Activated CD8-positive, alpha-beta memory T cell treated with anti-CD3 and anti-CD28 coated beads, Interleukin-2, amount 50 U/mL, for 48 hours (primary cell): Measurements from ENCODE around the gene C19orf25.

Source experiments
- DNase-seq: peaks from one replicate; pipeline ENCODE4 v3.0.0-alpha.2; 2020

The C19orf25 gene

DNA sequence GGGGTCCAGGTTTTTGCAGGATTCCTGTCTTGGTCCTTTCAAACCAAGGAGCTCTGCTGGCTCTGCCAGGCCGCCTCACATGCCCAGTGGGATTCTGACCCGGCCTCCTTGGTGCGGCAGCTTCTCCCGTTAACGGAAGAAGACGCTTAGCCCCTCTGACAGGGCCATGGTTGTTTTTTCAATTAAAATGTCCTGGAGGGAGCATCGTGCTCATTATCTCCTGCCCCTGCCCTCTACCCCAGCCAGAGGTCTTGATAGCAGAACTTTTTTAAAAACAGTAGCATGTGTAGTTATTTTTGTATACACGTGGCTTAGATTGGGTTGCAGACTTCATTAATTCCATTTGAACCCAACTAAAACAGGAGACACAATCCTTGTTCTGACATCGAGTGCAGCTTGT lies 52.3 kb downstream of the C19orf25 start:
- DNase-seq: no peak

DNA sequence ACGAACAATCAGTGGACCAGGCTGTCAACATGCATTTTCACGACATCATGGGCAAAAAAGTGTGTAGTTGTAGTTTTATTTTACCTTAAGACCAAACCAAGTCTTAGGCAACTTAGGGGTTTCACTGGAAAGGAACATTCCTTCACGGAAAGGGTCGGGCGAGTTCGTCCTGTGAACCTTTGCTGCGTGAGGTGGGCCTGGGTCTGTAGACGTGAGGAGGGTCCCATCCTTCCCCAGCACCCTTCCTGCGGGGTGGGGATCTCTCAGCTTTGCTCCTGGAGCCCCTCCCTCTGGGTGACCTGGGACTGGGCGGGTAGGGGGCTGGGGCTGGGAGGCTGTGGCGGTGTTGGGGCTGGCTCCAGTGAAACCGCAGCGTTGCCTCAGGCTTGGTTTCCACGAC lies 53.1 kb downstream of the C19orf25 start:
- no peak for DNase-seq

DNA sequence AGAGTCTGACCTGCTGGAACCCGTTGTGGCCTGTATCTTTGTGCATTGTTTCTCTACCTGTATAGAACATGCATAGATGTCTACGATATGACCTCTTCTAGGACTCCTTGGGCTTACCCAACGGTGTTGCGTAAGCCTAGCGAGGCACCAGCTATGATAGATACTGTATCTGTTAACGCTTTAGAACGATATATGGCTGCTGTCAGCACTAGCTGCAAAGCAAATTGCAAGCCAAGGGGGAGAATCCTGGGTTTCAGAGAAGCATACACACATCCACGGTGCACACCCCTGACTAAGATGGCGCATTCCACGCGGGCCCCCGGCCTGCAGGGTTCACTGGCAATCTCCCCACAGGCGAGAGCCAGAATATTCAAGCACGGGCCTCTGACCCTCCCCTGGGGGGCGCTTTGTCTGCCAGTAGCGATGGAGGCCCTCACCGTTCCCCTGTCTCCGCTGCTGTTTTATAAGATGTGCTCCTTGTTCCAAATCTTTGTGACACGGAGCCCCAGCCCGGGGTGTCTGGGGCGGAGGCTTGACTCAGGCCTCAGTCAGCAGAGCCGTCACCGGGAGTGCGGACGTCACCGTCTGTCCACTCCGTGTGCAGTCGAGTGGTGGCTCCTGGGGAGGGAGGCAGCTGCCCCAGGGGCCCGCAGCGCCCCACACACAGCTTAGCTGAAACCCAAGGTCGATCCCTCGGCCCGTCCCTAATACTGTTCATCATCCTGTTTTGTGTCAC lies 53.7 kb downstream of the C19orf25 start:
- no peak for DNase-seq

DNA sequence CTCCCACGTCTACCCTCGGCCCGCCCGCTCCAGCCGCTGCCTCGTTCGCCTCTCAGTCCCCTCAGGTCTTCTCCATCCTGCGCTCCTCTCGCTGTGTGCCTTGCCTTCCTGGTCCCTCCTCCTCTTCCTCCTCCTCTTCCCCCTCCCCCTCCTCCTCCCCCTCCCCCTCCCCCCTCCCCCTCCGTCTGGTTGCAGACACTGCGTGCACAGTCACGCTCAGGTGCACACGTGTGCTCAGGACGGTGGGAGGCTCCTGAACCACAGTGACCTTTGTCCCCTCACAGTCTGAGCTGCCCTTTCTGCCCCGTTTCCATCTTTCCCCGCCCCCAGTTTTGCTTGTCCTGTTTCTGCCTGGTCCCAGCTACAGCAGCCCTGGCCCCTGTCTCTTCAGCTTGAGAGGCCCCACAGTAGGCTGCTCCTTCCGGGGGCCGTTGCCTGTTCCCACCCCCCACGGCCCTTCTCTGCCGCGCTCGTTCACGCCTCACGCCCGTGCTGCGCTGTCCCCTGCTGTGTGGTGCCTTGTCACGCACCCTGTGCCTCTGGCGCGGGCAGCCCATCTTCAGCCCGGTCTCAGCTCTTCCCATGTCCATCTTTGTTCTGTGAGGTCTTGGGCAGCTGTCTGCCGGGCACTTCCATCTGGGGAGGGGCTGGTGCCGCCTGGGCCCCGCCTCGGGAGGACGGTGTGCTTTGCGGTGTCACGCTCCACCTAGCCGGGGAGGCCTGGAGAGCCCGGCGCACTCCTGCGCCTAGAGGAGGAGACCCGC lies 54.6 kb downstream of the C19orf25 start:
- DNase-seq: no peak

DNA sequence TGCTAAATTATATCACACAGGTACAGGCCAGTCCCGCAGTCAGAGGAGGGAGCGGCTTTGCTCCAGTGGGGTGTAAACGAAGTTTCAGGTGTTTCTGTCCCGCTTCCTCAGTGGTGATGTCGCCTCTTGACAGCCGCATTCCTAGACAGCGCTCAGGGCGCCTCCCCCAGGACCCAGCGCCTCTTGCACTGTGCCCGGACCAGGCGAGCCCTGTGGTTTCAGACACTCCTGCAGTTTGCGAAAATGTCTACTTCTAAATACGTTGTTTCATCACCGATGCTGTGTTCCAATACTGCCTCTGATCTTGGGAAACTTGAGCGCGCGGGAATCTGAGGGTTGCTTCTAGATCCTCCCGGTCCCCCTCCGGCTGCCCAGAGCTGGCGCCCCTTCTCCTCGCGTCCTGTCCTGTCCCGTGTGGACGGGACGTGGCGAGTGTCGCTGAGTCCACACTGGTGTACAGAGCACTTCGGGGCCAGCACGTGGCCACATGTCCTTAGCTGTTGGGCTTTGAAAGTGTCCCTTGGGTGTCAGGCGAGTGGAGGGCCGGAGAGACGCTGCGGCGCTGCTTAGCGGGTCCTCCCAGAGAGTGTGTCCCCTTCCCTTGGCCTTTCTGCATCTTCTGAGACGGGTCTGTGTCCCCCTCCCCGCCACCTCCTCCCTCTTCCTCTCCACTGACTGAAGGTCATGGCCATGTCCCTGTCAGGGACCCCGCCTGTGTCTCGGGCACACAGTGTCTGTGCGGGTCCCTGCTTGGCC lies 55.4 kb downstream of the C19orf25 start:
- no peak for DNase-seq
